HG02759 (cell line): Measurements from ENCODE around the gene MYL5.
"Not testable (repeated sequence)": the region's sequence is repeated elsewhere in the genome, so short reads cannot be mapped to it uniquely, and the experiment has no call there.

Source experiments
- ATAC-seq: cut with Tn5 transposase; IDR thresholded peaks from one replicate; pipeline ENCODE4 v1.9.1; 2021; ENCODE audit warnings: mild to moderate bottlenecking, moderate library complexity; ENCODE audit not compliant: unreplicated experiment

Gene MYL5

GRCh38 chr4:683982-684622, 9.8 kb downstream of the MYL5 start:
- no peak for ATAC-seq

- ATAC-seq = no peak
These were observed 10.4 kb downstream of the MYL5 start for GRCh38 chr4:684623-685327.

GRCh38 chr4:685679-686412, 11.5 kb downstream of the MYL5 start:
- no peak for ATAC-seq

GRCh38 chr4:686413-687040, 12.2 kb downstream of the MYL5 start:
- no peak for ATAC-seq

GRCh38 chr4:687048-687970, 13.0 kb downstream of the MYL5 start:
- ATAC-seq = no peak

GRCh38 chr4:687971-688853, 13.9 kb downstream of the MYL5 start:
- no peak for ATAC-seq

GRCh38 chr4:688854-689681, 14.7 kb downstream of the MYL5 start, which contains the start of gene SLC49A3:
Gene SLC49A3, minus strand, starts transcription at chr4:689151. Its CDS starts 24 bp downstream, at chr4:689127.
- ATAC-seq = no peak

GRCh38 chr4:689723-690122, 15.4 kb downstream of the MYL5 start:
- no peak for ATAC-seq

- ATAC-seq = no peak
These were observed 18.6 kb downstream of the MYL5 start for GRCh38 chr4:692771-693554.

- not testable (repeated sequence) for ATAC-seq
These were observed 20.1 kb downstream of the MYL5 start for GRCh38 chr4:694341-694940.

GRCh38 chr4:699816-700580, 25.7 kb downstream of the MYL5 start:
- no peak for ATAC-seq

GRCh38 chr4:700587-701264, 26.4 kb downstream of the MYL5 start:
- no peak for ATAC-seq

- no peak for ATAC-seq
These were observed 28.3 kb downstream of the MYL5 start for GRCh38 chr4:702618-703048.

GRCh38 chr4:703336-704197, 29.2 kb downstream of the MYL5 start:
- ATAC-seq = no peak
